Stimulated activated naive CD8-positive, alpha-beta T cell treated with anti-CD3 and anti-CD28 coated beads, Interleukin-15, Interleukin-2, amounts not matched to agents 100 ng/mL and 50 ng/mL, for 24 hours (primary cell): ENCODE results near the gene ACTC1.
"Not testable (repeated sequence)": the region's sequence is repeated elsewhere in the genome, so short reads cannot be mapped to it uniquely, and the experiment has no call there.

Experiments used
- H3K27ac Mint-ChIP-seq: one replicate; pipeline ENCODE4 v1.8.0; 2021; ENCODE audit warnings: mild to moderate bottlenecking, mixed read lengths
- H3K27me3 Mint-ChIP-seq: one replicate; pipeline ENCODE4 v1.8.0; 2021; ENCODE audit warnings: mixed read lengths
- H3K36me3 Mint-ChIP-seq: one replicate; pipeline ENCODE4 v1.8.0; 2021; ENCODE audit warnings: low read depth, mixed read lengths
- H3K4me1 Mint-ChIP-seq: one replicate; pipeline ENCODE4 v1.8.0; 2021; ENCODE audit warnings: low read depth, mixed read lengths
- H3K4me3 Mint-ChIP-seq: one replicate; pipeline ENCODE4 v1.8.0; 2021; ENCODE audit warnings: mild to moderate bottlenecking, mixed read lengths
- H3K9me3 Mint-ChIP-seq: one replicate; pipeline ENCODE4 v1.8.0; 2021; ENCODE audit warnings: mixed read lengths

Gene ACTC1

DNA sequence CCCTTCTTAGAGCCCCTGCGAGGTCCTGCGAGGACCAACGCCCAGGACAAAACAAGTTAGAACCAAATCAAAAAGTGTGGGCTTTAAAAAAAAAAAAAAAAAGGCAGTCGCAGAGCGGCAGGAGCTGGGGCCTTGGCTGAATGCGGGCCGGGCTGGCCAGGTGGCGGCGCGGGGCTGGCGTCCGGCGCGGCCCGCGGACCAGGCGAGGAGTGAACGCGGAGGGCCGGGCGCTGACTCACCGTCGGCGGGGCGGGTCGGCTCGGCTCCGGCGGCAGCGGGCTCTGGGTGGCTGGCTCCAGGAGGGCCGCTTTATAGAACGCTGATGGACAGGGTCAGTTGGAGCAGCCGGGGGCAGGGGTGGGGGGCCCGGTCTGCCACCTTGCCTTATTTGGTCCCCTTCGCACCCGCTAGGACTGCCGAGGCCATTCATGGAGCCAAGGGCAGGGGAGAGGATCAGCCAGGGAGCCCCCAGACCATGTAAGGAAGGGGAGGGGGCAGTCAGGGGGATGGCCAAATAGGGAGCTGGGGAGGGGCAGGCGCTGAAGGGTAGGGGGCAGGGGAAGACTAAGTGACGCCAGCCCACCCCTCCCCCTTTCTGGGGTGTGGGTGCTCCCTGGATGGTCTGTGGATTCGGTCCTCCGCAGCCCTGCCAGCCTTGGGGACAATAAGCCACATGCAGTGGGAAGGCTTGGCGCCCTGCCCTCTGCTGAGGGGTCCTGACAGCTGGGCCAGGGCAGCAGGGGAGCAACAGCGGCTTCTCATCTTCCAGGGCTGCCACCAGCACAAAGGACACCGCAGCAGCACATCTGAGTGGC is at the start of gene ACTC1:
Gene ACTC1, minus strand, starts transcription at position 283 of the 815 bp plus-strand sequence. CDS start 741 bp downstream, outside the sequence.
- H3K4me1 Mint-ChIP-seq = no peaks in the 10 kb centered on the region

DNA sequence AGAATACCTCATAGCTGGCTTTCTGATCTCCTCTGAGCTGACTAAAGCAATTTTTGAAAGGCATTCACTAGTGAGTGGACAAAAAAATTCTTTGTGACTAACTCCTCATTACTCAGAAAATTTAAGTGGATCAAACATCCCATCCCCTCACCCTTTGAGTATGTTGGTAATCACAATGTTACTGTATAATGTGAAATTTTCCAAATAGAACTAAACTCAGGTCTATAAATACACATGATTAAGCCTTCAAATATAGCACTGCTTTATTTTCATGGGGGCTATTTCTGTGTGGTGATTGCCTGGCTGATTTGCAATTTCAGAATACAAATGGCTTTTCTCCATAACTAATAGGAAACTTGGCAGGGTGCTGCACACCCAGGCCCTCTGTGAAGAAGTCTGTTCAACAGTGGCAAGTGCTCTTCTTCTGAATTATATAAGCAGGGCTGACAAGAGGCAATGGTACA is 45.9 kb upstream of the ACTC1 start:
- Mint-ChIP-seq H3K27ac (no peak overlapping the region), H3K36me3 (no peaks in the 10 kb centered on the region), H3K27me3 (no peaks in the 10 kb centered on the region), H3K4me3 (no peak overlapping the region), H3K9me3 (no peaks in the 10 kb centered on the region), H3K4me1 (no peaks in the 10 kb centered on the region)

More for the DNA sequence above, at the start of gene ACTC1:
- Mint-ChIP-seq H3K27me3 (peaks cover 62% of the 10 kb centered on the region), H3K36me3 (no peaks in the 10 kb centered on the region), H3K27ac (no peak within 1 kb of the TSS), H3K4me3 (no peak within 1 kb of the TSS), H3K9me3 (no peaks in the 10 kb centered on the region)

GRCh38 chr15:34838282-34838681 is 42.9 kb upstream of the ACTC1 start:
- H3K27ac Mint-ChIP-seq = no peak overlapping the region
- no peaks in the 10 kb centered on the region for H3K4me1 Mint-ChIP-seq
- no peaks in the 10 kb centered on the region for H3K36me3 Mint-ChIP-seq
- no peaks in the 10 kb centered on the region for H3K9me3 Mint-ChIP-seq
- no peak overlapping the region for H3K4me3 Mint-ChIP-seq
- peaks cover 17% of the 10 kb centered on the region for H3K27me3 Mint-ChIP-seq

DNA sequence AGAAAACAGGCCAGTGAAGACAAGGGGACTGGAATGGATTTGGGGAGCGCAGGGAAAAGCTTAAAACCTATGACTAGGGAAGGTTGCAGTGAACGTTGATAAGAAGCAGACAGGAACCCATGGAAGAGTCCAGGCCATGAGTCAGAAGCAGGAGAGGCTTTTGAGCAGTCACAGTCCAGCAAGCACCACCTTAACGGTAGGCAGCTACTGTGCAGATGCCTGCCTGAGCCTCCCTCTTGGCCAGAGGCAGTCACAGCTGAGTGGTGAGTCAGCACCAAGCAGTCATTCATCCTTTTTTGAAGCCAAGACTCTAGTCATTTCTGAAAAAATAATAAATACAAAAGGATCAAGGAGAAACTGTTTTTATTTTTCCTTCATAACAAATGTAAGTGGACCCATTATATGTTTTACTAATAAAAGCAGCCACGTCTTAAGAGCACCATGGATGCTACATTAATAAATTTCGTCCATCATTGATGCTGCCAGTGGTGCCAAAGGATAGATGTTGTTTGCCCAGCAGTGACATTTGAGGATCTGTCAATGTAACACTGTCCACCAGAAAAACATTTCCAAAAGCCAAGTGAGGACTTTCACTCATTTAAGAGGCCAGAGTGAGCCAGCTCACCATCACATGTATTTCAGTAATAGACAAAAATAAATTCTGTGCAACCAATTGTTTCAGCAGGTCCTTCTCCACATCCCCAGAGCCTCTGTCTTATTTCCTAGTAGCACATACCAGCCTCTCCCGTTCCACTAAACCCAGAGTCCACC is 42.1 kb upstream of the ACTC1 start:
- Mint-ChIP-seq H3K4me1 (no peaks in the 10 kb centered on the region), H3K36me3 (no peaks in the 10 kb centered on the region), H3K27me3 (peaks cover 17% of the 10 kb centered on the region), H3K9me3 (no peaks in the 10 kb centered on the region), H3K4me3 (no peak overlapping the region), H3K27ac (no peak overlapping the region)

DNA sequence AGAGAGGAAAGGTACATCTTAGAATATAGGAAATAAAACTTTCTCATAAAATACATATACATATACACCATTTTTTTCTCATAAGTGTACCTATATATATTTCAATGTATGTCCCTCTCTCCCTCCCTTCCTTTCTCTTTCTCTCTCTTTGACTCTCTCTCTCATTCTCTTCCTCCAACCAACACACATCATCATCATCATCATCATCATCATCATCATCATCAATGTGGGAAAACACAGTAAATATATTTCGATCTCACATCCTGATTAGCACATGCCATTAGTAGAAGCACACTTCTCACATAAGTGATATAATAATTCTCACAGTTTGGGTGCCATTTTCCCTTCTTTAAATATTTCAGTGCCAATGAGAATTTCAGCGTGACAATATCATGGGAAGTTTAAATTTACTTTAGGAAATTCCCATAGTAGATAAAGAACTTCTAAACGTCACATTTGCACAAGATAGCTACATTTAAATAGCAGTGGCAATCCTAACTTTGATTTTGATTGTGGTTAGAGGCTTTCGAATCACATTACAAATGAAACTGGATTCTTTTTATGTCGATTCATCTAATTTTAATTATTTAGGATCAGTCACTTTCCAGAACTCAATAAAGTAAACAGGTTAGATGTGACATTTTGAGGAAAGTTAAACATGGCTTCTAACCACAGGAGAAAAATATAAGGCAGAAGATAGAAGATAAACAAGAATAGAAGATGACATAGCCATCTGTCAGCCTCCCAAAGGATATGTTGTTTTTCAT is 33.0 kb upstream of the ACTC1 start:
- peaks cover 36% of the 10 kb centered on the region for H3K27me3 Mint-ChIP-seq
- H3K9me3 Mint-ChIP-seq = no peaks in the 10 kb centered on the region
- H3K36me3 Mint-ChIP-seq = no peaks in the 10 kb centered on the region
- no peak overlapping the region for H3K27ac Mint-ChIP-seq
- H3K4me1 Mint-ChIP-seq = no peaks in the 10 kb centered on the region
- no peak overlapping the region for H3K4me3 Mint-ChIP-seq

- Mint-ChIP-seq H3K27ac (no peak overlapping the region), H3K36me3 (no peaks in the 10 kb centered on the region), H3K4me1 (no peaks in the 10 kb centered on the region), H3K9me3 (no peaks in the 10 kb centered on the region), H3K4me3 (no peak overlapping the region), H3K27me3 (peaks cover 44% of the 10 kb centered on the region)
Observed at GRCh38 chr15:34821831-34822230, 26.5 kb upstream of the ACTC1 start.

DNA sequence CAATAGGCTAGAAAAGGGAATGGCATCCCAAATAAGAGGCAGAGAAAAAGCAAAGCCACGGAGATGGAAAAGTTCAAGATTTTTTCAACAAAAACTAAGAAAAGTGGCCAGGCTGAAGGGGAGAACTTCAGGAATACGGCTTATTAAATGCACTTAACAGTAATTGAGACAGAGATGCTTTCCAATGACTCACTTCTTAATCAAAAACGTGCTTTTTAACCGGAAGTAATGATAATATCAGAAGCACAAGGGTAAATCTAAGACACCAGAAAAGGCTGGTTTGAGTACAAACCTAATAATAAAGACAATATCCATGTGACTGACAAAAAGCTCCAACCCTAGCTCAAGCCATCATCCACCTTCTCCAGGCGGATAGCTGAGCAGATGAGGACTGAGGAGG is 24.8 kb upstream of the ACTC1 start:
- Mint-ChIP-seq H3K4me1 (no peaks in the 10 kb centered on the region), H3K4me3 (no peak overlapping the region), H3K36me3 (no peaks in the 10 kb centered on the region), H3K27ac (no peak overlapping the region), H3K27me3 (peaks cover 51% of the 10 kb centered on the region), H3K9me3 (no peaks in the 10 kb centered on the region)

GRCh38 chr15:34818526-34818925 is 23.2 kb upstream of the ACTC1 start:
- Mint-ChIP-seq H3K4me1 (no peaks in the 10 kb centered on the region), H3K27ac (no peak overlapping the region), H3K9me3 (no peaks in the 10 kb centered on the region), H3K27me3 (peaks cover 57% of the 10 kb centered on the region), H3K36me3 (no peaks in the 10 kb centered on the region), H3K4me3 (no peak overlapping the region)

DNA sequence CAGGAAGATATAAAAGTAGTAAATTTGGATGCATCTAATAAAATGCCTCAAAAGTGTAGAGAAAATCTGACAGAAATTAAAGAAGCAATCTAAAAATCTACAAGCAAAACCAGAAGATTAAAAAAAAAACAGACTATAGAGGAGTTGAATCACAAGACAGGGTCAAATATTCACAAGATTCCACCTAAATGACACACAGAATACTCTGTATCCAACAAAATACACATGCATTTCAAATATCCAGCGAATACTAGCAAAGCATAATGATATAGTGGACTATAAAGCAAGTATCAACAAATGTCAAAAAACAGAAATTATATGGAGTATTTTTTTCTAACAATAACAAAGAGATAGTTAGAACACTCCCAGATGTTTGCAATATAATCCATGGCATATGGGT is 20.5 kb upstream of the ACTC1 start:
- Mint-ChIP-seq H3K4me3 (no peak overlapping the region), H3K27me3 (peaks cover 52% of the 10 kb centered on the region)

DNA sequence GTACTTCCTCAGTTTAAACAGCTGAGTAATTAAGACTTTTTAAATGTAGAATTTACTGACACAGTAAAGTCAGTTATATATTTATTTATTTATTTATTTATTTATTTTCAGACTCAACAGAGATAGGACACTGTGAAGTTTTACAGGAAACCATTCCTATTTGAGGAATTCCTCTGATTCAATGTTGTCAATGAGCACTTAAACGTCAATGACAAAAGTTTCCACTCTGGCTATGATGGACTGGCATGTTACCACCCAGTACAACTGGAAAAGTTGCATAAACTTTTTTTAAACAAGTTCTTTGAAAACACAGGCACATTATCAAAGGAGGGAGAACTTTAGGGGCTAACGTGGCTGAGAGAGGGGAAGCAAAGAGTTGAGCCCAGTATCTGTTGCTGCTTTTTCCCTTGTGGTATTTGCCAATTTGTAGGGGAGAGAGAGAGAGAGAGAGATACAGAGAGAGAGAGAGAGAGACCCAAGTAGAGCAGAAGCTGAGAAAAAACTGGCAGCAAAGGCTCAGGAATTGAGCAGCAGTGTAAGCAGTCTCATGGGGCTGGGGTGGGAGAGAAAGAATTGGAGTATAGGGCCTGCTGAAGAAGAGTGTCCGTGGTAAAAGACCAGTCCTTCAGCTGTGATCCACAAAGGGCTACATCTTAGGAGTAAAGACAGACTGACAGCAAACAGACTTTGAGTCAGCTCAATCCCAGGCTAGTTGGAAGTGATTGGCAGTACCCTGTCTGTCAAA is 18.3 kb upstream of the ACTC1 start:
- Mint-ChIP-seq H3K36me3 (no peaks in the 10 kb centered on the region), H3K9me3 (no peaks in the 10 kb centered on the region), H3K27me3 (peaks cover 35% of the 10 kb centered on the region), H3K4me1 (no peaks in the 10 kb centered on the region), H3K27ac (no peak overlapping the region), H3K4me3 (no peak overlapping the region)

More for the DNA sequence above, 20.5 kb upstream of the ACTC1 start:
- Mint-ChIP-seq H3K4me1 (no peaks in the 10 kb centered on the region), H3K36me3 (no peaks in the 10 kb centered on the region), H3K27ac (no peak overlapping the region), H3K9me3 (no peaks in the 10 kb centered on the region)

GRCh38 chr15:34812868-34813365 is 17.6 kb upstream of the ACTC1 start:
- H3K9me3 Mint-ChIP-seq, H3K27ac Mint-ChIP-seq, H3K36me3 Mint-ChIP-seq, H3K4me3 Mint-ChIP-seq, H3K4me1 Mint-ChIP-seq: not testable (repeated sequence)
- peaks cover 31% of the 10 kb centered on the region for H3K27me3 Mint-ChIP-seq

- peaks cover 31% of the 10 kb centered on the region for H3K27me3 Mint-ChIP-seq
- no peaks in the 10 kb centered on the region for H3K9me3 Mint-ChIP-seq
- H3K4me1 Mint-ChIP-seq = no peaks in the 10 kb centered on the region
- H3K27ac Mint-ChIP-seq = no peak overlapping the region
- no peaks in the 10 kb centered on the region for H3K36me3 Mint-ChIP-seq
- no peak overlapping the region for H3K4me3 Mint-ChIP-seq
Observed at GRCh38 chr15:34812369-34812768, 17.0 kb upstream of the ACTC1 start.

DNA sequence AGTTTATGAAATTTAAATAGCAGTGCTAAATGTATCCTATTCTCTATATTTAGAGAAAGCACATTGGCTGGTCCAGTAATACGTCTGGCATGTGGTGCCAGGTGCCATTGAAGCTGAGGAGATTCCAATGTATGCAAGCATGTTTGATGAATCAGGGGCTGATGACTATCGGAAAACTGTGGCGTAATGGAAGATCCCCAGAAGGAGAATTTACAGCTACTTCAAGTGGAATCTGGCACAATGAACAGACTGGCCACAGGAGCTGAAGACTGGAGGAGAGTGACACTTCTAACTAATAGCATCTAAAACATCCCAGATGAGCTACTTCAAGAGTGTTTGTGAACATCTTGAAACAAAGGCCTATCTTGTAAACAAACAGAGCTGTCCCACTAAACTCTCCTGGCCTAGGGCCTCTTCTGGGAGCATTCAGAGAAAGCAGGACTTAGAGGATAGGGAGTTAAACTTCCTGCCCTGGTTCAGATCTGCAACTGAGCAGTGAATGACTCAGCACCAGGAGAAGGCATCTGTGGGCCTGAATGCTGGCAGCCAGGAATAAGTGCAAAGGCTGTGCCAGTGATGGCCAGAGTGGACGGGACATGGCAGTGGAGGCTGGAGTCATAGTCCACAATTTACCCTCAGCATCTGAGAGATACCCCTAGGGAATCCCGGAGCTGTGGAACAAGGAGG is 15.2 kb upstream of the ACTC1 start:
- Mint-ChIP-seq H3K9me3 (peaks cover 3% of the 10 kb centered on the region), H3K4me3 (no peak overlapping the region), H3K4me1 (no peaks in the 10 kb centered on the region), H3K27ac (no peak overlapping the region), H3K27me3 (peaks cover 35% of the 10 kb centered on the region), H3K36me3 (no peaks in the 10 kb centered on the region)

DNA sequence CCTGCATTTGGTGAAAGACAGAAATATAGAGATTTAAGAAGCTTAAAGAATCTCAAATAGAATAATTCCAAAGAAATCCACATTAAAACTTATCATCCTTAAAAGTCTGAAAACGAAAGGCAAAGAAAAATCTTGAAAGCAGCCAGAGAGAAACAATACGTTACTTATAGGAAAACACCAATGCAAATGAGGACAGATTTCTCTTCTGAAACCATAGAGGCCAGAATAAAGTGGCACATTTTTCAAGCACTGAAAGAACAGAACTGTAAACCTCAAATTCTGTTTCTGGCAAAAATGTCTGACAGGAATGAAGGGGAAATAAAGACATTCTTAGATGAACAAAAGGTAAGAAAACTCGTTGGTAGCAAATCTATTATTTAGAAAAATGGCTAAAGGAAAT is 13.8 kb upstream of the ACTC1 start:
- Mint-ChIP-seq H3K27ac (no peak overlapping the region), H3K9me3 (peaks cover 3% of the 10 kb centered on the region), H3K4me3 (no peak overlapping the region), H3K4me1 (peaks cover 2% of the 10 kb centered on the region), H3K36me3 (no peaks in the 10 kb centered on the region), H3K27me3 (peaks cover 39% of the 10 kb centered on the region)
